Smooth muscle cell (in vitro differentiated cells): ENCODE measurements around the gene TTC36. TPM values are rescaled to one million over a fixed set of nuclear protein-coding genes. Genes with fewer than 3 reads are reported as not detected.
A peak's percentile ranks its signal among the peaks of the same experiment; 100 is the strongest.

Experiments used
- DNase-seq: peaks from one replicate; lab custom pipeline; 2025; ENCODE audit not compliant: unreplicated experiment; lab: John Stamatoyannopoulos, UW
- H2AFZ ChIP-seq: fragments of 200-600 bp; sonication (generic); 2 replicates; pipeline ENCODE4 v1.6.0; 2016; ENCODE audit warnings: antibody characterized with exemption, low read depth, mild to moderate bottlenecking
- H3F3A ChIP-seq: fragments of 200-600 bp; sonication (generic); 2 replicates; pipeline ENCODE4 v1.6.0; 2017; ENCODE audit warnings: antibody characterized with exemption, low read depth
- H3K27ac ChIP-seq: fragments of 200-600 bp; sonication (generic); 2 replicates; pipeline ENCODE4 v1.5.1; 2016; ENCODE audit warnings: low read depth, mild to moderate bottlenecking
- H3K27me3 ChIP-seq: fragments of 200-600 bp; sonication (generic); 2 replicates; pipeline ENCODE4 v1.6.1; 2016; ENCODE audit warnings: low read depth, mild to moderate bottlenecking
- H3K36me3 ChIP-seq: fragments of 200-600 bp; sonication (generic); 2 replicates; pipeline ENCODE4 v1.5.1; 2016; ENCODE audit warnings: low read depth
- H3K4me1 ChIP-seq: fragments of 200-600 bp; sonication (generic); 2 replicates; pipeline ENCODE4 v1.5.1; 2016; ENCODE audit warnings: low read depth
- H3K4me2 ChIP-seq: fragments of 200-600 bp; sonication (generic); 2 replicates; pipeline ENCODE4 v1.6.0; 2016; ENCODE audit warnings: mild to moderate bottlenecking
- H3K4me3 ChIP-seq: fragments of 200-600 bp; sonication (generic); 2 replicates; pipeline ENCODE4 v1.5.1; 2016; ENCODE audit warnings: mild to moderate bottlenecking
- H3K79me2 ChIP-seq: fragments of 200-600 bp; sonication (generic); 2 replicates; pipeline ENCODE4 v1.6.0; 2016; ENCODE audit warnings: low read depth, mild to moderate bottlenecking
- H3K9ac ChIP-seq: fragments of 200-600 bp; sonication (generic); 2 replicates; pipeline ENCODE4 v1.6.0; 2016; ENCODE audit warnings: low read depth
- H3K9me3 ChIP-seq: fragments of 200-600 bp; sonication (generic); replicated peaks from 2 replicates; pipeline ENCODE4 v1.5.1; 2016; ENCODE audit warnings: low read depth
- H4K20me1 ChIP-seq: fragments of 200-600 bp; sonication (generic); 2 replicates; pipeline ENCODE4 v1.6.0; 2016; ENCODE audit warnings: low read depth
- WGBS: methylation state at CpG from one replicate; pipeline ENCODE4 v1.1.7; 2016; ENCODE audit warnings: low lambda C conversion rate; 5-methylcytosine and 5-hydroxymethylcytosine counted together
- polyA plus RNA-seq: library from polyadenylated mRNA; unstranded; fragments of >200 nt; fragmentation: Nextera tagmentation; extraction: Ambion mirVana; gene quantifications from 2 replicates; pipeline ENCODE4 v1.2.1, GENCODE V29; 2016
- total RNA-seq: library from RNA; depleted of rRNA; stranded (reverse); fragments of >200 nt; gene quantifications from 2 replicates; pipeline ENCODE4 v1.2.3, GENCODE V29; 2014
- TF ChIP-seq, protein P1 (sequence below): fragments of 200-600 bp; sonication (generic); IDR thresholded peaks from 2 replicates; pipeline ENCODE4 v1.5.1; 2017; ENCODE audit warnings: borderline replicate concordance, mild to moderate bottlenecking, antibody characterized with exemption; ENCODE audit not compliant: insufficient read depth, poor library complexity, severe bottlenecking

Gene TTC36
- total and polyA plus RNA-seq, 2 experiments from 2014 or later = 0.31 TPM; not detected in 1

DNA sequence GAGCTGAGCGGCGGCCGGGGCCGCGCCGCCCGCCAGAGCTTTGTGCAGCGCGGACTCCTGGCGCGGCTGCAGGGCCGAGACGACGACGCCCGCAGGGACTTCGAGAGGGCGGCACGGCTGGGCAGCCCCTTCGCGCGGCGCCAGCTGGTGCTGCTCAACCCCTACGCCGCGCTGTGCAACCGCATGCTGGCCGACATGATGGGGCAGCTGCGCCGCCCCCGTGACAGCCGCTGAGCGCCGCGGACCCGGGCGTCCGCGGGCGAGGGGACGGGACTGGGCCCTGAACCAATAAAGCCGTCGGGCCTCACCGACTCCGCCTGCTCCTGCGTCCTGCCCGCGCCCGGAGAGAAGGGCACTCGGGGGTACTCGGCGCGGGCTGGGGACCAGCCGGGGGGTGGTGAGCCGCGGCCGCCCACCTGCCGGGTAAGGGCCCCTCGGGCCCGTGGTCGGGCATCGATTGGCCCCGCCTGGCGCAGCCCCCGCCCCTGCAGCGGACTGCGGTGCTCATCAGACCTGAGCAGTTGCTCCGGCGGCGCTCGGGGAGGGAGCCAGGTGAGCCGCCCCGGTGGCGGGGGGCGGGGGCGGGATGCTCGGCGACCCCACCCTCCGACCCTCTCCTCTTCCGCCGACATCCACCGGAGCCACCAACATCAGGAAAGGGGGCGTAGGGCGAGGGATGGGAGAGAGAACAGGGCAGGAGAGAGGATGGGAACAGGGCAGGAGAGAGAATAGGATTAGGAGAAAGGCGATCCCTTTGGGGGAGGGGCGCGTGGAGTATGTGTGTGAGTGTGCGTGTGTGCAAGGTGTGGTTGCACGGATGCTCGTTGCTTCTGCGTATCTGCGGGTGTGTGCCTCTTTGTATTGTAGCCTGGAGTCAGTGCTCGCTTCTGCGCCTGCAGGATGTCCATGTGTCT lies 3.7 kb downstream of the TTC36 start, which contains the start of gene TMEM25:
Gene TMEM25, plus strand, starts transcription at position 510 of the 914 bp plus-strand sequence. CDS start 610 bp downstream, outside the sequence.
- H4K20me1 ChIP-seq = no peaks in the 10 kb centered on the region
- H3K4me3 ChIP-seq = peak within 1 kb of the TSS; percentile 68
- no peaks in the 10 kb centered on the region for H3K36me3 ChIP-seq
- no peak for DNase-seq
- WGBS = under 1% methylated on average over 62 of the region's 94 CpGs
- H3K79me2 ChIP-seq = no peaks in the 10 kb centered on the region
- H3F3A ChIP-seq = no peaks in the 10 kb centered on the region
- peak within 1 kb of the TSS; percentile 95 for H3K4me2 ChIP-seq
- TF ChIP-seq, protein P1, sequence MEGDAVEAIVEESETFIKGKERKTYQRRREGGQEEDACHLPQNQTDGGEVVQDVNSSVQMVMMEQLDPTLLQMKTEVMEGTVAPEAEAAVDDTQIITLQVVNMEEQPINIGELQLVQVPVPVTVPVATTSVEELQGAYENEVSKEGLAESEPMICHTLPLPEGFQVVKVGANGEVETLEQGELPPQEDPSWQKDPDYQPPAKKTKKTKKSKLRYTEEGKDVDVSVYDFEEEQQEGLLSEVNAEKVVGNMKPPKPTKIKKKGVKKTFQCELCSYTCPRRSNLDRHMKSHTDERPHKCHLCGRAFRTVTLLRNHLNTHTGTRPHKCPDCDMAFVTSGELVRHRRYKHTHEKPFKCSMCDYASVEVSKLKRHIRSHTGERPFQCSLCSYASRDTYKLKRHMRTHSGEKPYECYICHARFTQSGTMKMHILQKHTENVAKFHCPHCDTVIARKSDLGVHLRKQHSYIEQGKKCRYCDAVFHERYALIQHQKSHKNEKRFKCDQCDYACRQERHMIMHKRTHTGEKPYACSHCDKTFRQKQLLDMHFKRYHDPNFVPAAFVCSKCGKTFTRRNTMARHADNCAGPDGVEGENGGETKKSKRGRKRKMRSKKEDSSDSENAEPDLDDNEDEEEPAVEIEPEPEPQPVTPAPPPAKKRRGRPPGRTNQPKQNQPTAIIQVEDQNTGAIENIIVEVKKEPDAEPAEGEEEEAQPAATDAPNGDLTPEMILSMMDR = no peak
- H3K27ac ChIP-seq = no peak within 1 kb of the TSS
- no peaks in the 10 kb centered on the region for H3K9me3 ChIP-seq
- H3K27me3 ChIP-seq = no peaks in the 10 kb centered on the region
- H3K4me1 ChIP-seq = peaks cover 7% of the 10 kb centered on the region
- H2AFZ ChIP-seq = peak within 1 kb of the TSS; percentile 16
- H3K9ac ChIP-seq = peak within 1 kb of the TSS; percentile 49

DNA sequence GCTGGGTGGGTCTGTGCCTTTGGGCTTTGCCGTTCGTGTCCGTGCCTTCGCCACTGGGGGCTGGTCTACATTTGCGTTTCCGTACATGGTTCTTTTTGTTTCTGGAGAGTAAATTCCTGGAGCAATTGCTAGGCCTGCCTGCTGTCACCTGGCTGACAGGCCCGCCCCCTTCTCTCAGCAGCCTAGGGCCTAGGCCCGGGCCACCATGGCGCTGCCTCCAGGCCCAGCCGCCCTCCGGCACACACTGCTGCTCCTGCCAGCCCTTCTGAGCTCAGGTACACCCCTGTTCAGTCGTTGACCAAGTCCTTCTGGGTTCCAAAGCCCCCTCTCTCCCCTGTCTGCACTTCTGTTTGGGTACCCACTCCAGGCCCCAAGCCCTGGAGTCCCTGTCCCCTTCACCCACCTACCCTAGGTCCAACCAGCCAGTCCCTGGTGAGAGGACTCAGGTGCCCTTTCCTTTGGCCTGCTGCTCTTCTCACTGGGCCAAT lies 4.4 kb downstream of the TTC36 start:
- 28% methylated on average over 12 of the region's 12 CpGs for WGBS
- H3K9ac ChIP-seq = no peak overlapping the region
- H3K9me3 ChIP-seq = no peaks in the 10 kb centered on the region
- H3K36me3 ChIP-seq = no peaks in the 10 kb centered on the region
- no peaks in the 10 kb centered on the region for H3K27me3 ChIP-seq
- peak overlapping the region; percentile 68 for H3K4me3 ChIP-seq
- H2AFZ ChIP-seq = no peak overlapping the region
- no peaks in the 10 kb centered on the region for H3F3A ChIP-seq
- no peak overlapping the region for H3K27ac ChIP-seq
- H3K79me2 ChIP-seq = no peaks in the 10 kb centered on the region
- H3K4me1 ChIP-seq = peaks cover 7% of the 10 kb centered on the region
- H4K20me1 ChIP-seq = no peaks in the 10 kb centered on the region
- peak overlapping the region; percentile 95 for H3K4me2 ChIP-seq
- TF ChIP-seq, protein P1 = no peak
- DNase-seq = no peak

DNA sequence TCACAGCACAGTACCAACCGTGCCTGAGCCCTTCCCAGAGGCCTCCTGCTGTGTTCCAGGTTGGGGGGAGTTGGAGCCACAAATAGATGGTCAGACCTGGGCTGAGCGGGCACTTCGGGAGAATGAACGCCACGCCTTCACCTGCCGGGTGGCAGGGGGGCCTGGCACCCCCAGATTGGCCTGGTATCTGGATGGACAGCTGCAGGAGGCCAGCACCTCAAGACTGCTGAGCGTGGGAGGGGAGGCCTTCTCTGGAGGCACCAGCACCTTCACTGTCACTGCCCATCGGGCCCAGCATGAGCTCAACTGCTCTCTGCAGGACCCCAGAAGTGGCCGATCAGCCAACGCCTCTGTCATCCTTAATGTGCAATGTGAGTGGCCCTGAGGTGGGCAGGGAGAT lies 4.8 kb downstream of the TTC36 start:
- H3K4me2 ChIP-seq = peak overlapping the region; percentile 95
- no peak overlapping the region for H3K9ac ChIP-seq

More for the DNA sequence above, 4.8 kb downstream of the TTC36 start:
- H3F3A ChIP-seq = no peaks in the 10 kb centered on the region
- H3K27me3 ChIP-seq = no peaks in the 10 kb centered on the region
- TF ChIP-seq, protein P1 = no peak
- no peaks in the 10 kb centered on the region for H3K36me3 ChIP-seq
- H3K79me2 ChIP-seq = no peaks in the 10 kb centered on the region
- peaks cover 7% of the 10 kb centered on the region for H3K4me1 ChIP-seq
- no peaks in the 10 kb centered on the region for H3K9me3 ChIP-seq
- DNase-seq = no peak
- H3K27ac ChIP-seq = no peak overlapping the region
- H2AFZ ChIP-seq = no peak overlapping the region
- 92% methylated on average over 10 of the region's 10 CpGs for WGBS
- H3K4me3 ChIP-seq = peak overlapping the region; percentile 68
- H4K20me1 ChIP-seq = no peaks in the 10 kb centered on the region
